Upper lobe of right lung (tissue), 1 donor: ENCODE data around the gene NRDC. TPM values are rescaled to one million over a fixed set of nuclear protein-coding genes. Genes with fewer than 3 reads are reported as not detected.

ENCODE experiments used
- ATAC-seq: fragments of 200-7000 bp; cut with Tn5 transposase; one replicate; pipeline ENCODE4 v1.9.1; 2020; ENCODE audit warnings: mild to moderate bottlenecking, moderate library complexity
- DNase-seq: peaks from one replicate; pipeline ENCODE4 v3.0.0-alpha.2; 2020
- H3K27ac ChIP-seq: fragments of 200-600 bp; one replicate; pipeline ENCODE4 v1.8.0; 2022
- H3K27me3 ChIP-seq: fragments of 200-600 bp; one replicate; pipeline ENCODE4 v1.8.0; 2022; ENCODE audit warnings: mild to moderate bottlenecking
- H3K36me3 ChIP-seq: fragments of 200-600 bp; one replicate; pipeline ENCODE4 v1.8.0; 2022
- H3K4me1 ChIP-seq: fragments of 200-600 bp; one replicate; pipeline ENCODE4 v1.8.0; 2022
- H3K4me3 ChIP-seq: fragments of 200-600 bp; one replicate; pipeline ENCODE4 v1.8.0; 2022; ENCODE audit warnings: mild to moderate bottlenecking
- H3K9me3 ChIP-seq: fragments of 200-600 bp; one replicate; pipeline ENCODE4 v1.8.0; 2022
- intact Hi-C: fragments of 100-400 bp; cut with DNase I; formaldehyde crosslinking; loops from one replicate; pipeline ENCODE4 v1.11.0; 2022
- long read RNA-seq: library from polyadenylated mRNA; unstranded; transcript quantifications from one replicate; pipeline ENCODE4 v2.0.0, GENCODE V29; 2021
- total RNA-seq: library from RNA; stranded (reverse); fragmentation: NEBNext Ultra II Directional; extraction: Animal tissue kit (Norgen Biotek cat#: 25700); gene quantifications from one replicate; pipeline ENCODE4 v1.2.1, GENCODE V29; 2021
- TF ChIP-seq, protein P1 (sequence below): fragments of 200-600 bp; IDR thresholded peaks from one replicate; pipeline ENCODE4 v1.8.0; 2022; ENCODE audit warnings: antibody characterized with exemption
- donor health status: DM: no; HTN: yes; CAD: no; lungs with severe emphysema.

NRDC gene, protein sequence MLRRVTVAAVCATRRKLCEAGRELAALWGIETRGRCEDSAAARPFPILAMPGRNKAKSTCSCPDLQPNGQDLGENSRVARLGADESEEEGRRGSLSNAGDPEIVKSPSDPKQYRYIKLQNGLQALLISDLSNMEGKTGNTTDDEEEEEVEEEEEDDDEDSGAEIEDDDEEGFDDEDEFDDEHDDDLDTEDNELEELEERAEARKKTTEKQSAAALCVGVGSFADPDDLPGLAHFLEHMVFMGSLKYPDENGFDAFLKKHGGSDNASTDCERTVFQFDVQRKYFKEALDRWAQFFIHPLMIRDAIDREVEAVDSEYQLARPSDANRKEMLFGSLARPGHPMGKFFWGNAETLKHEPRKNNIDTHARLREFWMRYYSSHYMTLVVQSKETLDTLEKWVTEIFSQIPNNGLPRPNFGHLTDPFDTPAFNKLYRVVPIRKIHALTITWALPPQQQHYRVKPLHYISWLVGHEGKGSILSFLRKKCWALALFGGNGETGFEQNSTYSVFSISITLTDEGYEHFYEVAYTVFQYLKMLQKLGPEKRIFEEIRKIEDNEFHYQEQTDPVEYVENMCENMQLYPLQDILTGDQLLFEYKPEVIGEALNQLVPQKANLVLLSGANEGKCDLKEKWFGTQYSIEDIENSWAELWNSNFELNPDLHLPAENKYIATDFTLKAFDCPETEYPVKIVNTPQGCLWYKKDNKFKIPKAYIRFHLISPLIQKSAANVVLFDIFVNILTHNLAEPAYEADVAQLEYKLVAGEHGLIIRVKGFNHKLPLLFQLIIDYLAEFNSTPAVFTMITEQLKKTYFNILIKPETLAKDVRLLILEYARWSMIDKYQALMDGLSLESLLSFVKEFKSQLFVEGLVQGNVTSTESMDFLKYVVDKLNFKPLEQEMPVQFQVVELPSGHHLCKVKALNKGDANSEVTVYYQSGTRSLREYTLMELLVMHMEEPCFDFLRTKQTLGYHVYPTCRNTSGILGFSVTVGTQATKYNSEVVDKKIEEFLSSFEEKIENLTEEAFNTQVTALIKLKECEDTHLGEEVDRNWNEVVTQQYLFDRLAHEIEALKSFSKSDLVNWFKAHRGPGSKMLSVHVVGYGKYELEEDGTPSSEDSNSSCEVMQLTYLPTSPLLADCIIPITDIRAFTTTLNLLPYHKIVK
- 118 TPM for total RNA-seq
- long read RNA-seq, transcript NRDC-201 (31 exons, 3,691 nt): major isoform, 68 of 117 reads
- long read RNA-seq, transcript NRDC-211 (2 exons, 1,020 nt): minor isoform, 10 of 117 reads
- long read RNA-seq, transcript NRDC-202 (33 exons, 3,895 nt): minor isoform, 7 of 117 reads
- long read RNA-seq, partial matches to known transcripts: 13 of 117 reads
- long read RNA-seq, other reads (novel, unspliced or antisense): 19 of 117 reads

DNA sequence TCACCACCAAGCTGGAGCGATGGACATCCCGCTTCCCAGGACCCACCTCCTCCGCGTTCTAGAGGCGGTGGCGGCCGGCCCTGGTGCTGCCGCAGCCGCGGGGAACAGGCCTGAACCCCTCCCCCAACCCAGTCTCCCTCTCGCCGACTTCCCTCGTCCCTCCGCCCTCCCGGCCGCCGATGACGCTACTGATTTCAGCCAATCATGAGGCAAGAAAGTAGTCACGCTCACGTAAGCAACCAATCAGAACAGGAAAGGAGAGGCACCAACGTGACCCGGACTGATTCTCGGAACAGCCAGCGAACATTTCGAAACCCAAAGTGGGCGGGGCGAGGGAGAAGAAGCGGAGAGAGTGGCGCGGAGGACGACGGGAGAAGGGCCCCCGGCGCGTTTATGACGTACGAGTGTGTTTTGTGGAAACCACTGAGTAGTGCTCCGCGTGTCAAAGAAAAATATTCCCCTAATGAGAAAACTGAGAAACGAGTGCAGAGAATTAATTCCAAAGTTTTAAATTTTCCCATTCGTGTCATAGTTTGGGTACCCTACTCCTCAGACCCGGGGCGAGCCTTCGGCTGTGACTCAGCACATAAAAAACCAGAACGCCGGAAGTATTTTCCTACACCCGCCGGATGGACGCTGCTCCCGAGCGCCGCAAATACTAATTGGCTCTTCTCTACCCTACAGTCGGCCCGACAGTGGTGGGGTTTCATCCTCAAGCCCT is at the start of gene NRDC:
NRDC (minus strand) TSS at position 112 of the 721 bp plus-strand sequence. CDS start 112 bp downstream, outside the sequence.
- no peaks in the 10 kb centered on the region for H3K36me3 ChIP-seq
- no peaks in the 10 kb centered on the region for H3K9me3 ChIP-seq
- intact Hi-C loops: no loop called here
- H3K27me3 ChIP-seq: peaks cover 8% of the 10 kb centered on the region
- H3K27ac ChIP-seq: peak within 1 kb of the TSS; percentile 99
- ATAC-seq: peak; percentile 98
- peaks cover 29% of the 10 kb centered on the region for H3K4me1 ChIP-seq
- peak; percentile 99 for DNase-seq
- H3K4me3 ChIP-seq: peak within 1 kb of the TSS; percentile 96
- TF ChIP-seq, protein P1, sequence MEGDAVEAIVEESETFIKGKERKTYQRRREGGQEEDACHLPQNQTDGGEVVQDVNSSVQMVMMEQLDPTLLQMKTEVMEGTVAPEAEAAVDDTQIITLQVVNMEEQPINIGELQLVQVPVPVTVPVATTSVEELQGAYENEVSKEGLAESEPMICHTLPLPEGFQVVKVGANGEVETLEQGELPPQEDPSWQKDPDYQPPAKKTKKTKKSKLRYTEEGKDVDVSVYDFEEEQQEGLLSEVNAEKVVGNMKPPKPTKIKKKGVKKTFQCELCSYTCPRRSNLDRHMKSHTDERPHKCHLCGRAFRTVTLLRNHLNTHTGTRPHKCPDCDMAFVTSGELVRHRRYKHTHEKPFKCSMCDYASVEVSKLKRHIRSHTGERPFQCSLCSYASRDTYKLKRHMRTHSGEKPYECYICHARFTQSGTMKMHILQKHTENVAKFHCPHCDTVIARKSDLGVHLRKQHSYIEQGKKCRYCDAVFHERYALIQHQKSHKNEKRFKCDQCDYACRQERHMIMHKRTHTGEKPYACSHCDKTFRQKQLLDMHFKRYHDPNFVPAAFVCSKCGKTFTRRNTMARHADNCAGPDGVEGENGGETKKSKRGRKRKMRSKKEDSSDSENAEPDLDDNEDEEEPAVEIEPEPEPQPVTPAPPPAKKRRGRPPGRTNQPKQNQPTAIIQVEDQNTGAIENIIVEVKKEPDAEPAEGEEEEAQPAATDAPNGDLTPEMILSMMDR: no peak

DNA sequence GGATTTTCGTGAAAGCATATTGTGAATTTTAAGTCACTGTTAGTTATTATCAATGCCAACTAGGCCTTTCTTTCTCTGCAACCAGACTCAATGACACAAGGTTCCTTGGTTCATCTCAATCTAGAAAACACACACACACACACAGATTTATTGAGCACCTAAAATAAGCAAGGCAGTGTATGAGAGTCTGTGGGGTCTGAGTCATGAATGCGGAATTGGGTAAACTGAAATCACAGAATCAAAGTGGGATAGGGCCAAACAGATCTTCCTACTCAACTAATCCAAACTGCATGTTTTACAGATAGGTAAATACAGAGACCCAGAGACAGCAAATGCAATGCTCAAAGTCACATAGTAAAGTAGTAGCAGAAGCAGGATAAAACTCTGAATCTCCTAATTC is 48.5 kb upstream of the NRDC start:
- no peaks in the 10 kb centered on the region for H3K4me1 ChIP-seq
- TF ChIP-seq, protein P1: no peak
- no peak for ATAC-seq

DNA sequence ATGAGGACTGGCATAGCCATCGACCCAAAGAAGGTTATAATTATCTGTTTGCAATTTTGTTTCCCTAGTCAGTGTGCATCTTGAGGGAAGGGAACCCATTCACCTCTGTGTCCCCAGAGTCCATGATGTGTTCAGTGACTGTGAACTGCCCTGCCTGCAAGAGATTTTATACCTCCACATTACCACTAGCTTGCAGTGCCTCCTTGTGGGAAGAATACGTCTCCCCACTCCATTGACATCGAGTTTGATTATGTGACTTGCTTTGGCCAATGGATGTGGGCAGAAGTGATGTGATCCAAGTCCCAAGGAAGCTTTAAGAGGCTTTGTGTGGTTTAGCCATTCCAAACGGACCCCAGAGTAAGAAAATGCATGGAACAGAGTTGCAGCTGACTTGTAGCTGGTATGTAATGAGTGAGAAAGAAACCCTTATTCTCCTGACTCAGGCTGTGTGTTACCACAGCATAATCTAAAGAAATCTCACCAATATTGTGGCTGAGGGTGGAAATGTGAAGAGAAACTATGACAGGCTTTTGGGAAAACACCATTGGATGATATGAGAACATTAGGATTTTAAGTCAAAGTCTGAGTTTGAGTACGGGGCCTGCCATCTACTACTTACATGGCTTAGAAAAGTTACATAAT is 47.8 kb upstream of the NRDC start:
- TF ChIP-seq, protein P1: no peak
- intact Hi-C loops: no loop called here
- no peak overlapping the region for H3K4me3 ChIP-seq
- H3K27ac ChIP-seq: no peak overlapping the region
- no peak for ATAC-seq
- no peaks in the 10 kb centered on the region for H3K36me3 ChIP-seq
- no peaks in the 10 kb centered on the region for H3K9me3 ChIP-seq
- DNase-seq: no peak
- H3K4me1 ChIP-seq: no peaks in the 10 kb centered on the region
- H3K27me3 ChIP-seq: peaks cover 41% of the 10 kb centered on the region

More for the DNA sequence above, 48.5 kb upstream of the NRDC start:
- Histone ChIP-seq H3K9me3 (no peaks in the 10 kb centered on the region), H3K4me3 (no peak overlapping the region), H3K27ac (no peak overlapping the region), H3K36me3 (no peaks in the 10 kb centered on the region), H3K27me3 (peaks cover 41% of the 10 kb centered on the region)
- intact Hi-C loops: no loop called here
- no peak for DNase-seq

DNA sequence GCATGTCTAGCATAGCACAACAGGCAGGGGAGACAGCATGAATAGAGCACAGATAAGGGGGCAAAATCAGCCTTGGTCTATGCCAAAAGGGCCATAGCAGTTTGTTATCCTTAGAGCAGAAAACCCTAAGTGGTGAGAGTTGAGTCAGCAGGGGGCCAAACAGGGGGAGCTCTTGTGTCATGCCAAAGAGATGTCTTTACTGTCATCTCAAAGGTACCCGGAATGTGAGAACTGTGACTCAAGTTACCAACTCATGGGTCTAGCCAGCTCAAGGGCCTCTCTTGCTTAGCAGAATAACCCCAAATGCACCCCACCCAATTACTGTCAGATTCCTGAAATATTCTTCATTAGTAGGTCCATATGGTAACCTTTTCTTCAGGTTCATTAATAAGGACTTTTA is 45.9 kb upstream of the NRDC start:
- ATAC-seq: no peak
- intact Hi-C loops: no loop called here
- Histone ChIP-seq H3K36me3 (no peaks in the 10 kb centered on the region), H3K4me3 (no peak overlapping the region), H3K27me3 (peaks cover 32% of the 10 kb centered on the region), H3K9me3 (no peaks in the 10 kb centered on the region), H3K27ac (no peak overlapping the region), H3K4me1 (no peaks in the 10 kb centered on the region)
- TF ChIP-seq, protein P1: no peak
- DNase-seq: no peak
